ENCODE measurements around the gene COL9A3.

COL9A3 gene

DNA sequence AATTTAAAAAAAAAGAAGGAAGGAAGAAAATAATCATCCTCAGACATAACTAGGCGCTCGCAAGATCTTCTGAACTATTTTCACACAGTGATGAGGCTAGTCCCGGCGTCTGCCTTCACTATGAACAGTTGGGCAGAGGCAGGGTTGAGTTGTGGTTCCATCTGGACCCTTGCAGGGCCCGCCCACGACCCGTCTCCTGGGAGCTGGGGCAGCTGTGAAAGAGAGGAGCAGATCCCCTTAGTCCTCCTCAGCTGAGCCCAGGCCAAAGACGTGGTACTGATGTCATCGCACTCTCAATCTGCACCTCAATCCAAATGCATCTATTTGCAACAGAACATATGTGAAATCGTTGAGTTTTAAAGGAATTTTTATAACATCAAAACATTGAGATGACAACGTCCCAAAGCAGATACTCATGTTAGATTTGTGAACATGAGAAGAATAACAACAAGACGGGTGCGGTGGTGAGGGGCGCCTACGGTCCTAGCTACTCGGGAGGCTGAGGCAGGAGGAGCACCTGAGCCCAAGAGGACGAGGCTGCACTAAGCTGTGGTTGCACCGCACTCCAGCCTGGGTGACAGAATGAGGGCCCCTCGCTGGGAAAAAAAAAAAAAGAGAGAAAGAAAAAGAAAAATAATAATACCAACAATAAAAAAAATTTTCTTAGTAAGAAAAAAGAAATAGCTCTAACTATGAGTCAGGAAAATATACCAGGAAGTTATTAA, 29.5 kb downstream of the COL9A3 start:
- peak in 8 of 10 donors; percentile 50 to 95 (median 72) for DNase-seq
- intact Hi-C loops (cut with DNase I), result loop anchor here (5.0 kb wide), 1 partner anchor 39 kb away; no protein-coding TSS in a partner anchor

DNA sequence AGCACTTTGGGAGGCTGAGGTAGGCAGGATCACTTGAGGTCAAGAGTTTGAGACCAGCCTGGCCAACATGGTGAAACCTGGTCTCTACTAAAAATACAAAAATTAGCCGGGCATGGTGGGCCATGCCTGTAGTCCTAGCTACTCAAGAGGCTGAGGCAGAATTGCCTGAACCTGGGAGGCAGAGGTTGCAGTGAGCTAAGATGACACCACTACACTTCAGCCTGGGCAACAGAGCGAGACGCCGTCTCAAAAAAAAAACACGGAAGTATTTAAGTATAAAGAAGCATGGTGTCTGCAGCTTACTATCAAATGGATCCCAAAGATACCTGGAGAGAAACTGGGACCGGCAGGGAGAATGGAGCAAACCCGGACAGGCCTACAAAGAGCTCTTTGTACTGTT, 32.1 kb downstream of the COL9A3 start:
- intact Hi-C loops (cut with DNase I), result loop anchor here (5.0 kb wide), 1 partner anchor 42 kb away; no protein-coding TSS in a partner anchor
- peak in 2 of 10 donors; percentile 4 to 38 for DNase-seq

DNA sequence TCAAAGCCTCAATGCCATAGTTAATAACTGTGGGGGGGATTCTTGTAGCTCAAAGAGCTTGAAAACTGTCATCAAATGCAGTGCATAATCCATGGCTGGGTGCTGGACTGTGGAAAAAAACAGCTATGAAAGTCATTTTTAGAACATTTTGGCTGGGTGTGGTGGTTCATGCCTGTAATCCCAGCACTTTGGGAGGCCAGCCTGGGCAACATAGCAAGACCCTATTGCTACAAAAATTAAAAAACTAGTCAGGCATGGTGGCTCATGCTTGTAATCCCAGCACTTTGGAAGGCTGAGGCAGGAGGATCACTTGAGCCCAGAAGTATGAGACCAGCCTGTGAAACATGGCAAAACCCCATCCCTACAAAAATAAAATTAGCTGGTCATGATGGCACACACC, 32.6 kb downstream of the COL9A3 start:
- intact Hi-C loops (cut with DNase I), result loop anchor here (5.0 kb wide), 1 partner anchor 42 kb away; no protein-coding TSS in a partner anchor
- peak in 1 of 10 donors; percentile 2 for DNase-seq

DNA sequence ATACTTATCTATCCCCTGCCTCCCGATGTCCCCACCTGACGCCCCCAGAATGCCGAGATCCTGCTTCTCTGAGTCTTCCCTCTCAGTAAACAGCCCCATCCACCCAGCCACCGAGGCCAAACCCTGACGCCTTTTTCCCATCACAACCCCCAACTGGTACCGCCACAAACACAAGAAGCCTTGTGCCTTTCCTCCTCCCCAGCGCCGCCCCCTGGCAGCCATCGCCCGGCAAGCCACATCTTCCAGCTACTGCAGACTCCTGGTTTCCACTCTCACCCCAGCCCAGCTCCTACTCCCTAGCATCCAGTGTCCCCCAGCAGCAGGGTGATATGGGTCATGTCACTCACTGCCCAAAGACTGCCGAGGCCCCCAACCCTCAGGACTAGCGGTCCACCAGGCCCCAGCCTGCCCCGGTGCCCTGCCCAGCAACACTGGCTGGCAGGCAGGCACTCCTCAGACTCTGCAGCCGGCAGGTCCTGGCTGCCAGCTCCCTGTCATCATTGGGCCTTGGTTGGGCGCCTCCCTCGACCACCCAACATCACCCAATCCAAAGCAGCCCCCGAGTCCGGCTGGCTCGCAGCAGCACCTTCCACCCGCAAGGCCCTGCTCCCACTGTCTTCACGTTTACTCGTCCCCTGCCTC, 33.6 kb downstream of the COL9A3 start:
- intact Hi-C loops (cut with DNase I), result loop anchor here (5.0 kb wide), 1 partner anchor 33 kb away; the partner anchor contains the start of gene COL9A3
- DNase-seq, result peak; percentile 69 to 98 (median 85)

DNA sequence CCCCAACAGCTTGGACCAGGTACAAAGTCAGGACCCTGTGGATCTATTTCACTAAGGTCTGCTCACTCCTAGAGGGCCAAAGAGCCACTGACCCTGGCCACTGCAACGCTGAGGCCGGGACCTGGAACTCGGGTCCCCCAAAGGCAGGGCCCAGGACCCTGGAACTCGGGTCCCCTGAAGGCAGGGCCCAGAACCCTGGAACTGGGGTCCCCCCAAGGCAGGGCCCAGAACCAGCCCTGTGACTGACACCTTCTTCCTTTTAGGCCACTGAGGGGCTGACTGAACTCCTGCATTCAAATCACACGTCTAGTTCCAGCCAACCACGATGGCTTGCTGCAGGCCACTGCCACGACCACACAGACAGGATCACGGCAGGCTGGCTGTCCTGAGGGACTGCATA, 35.3 kb downstream of the COL9A3 start:
- intact Hi-C loops (cut with DNase I), result loop anchor here (5.0 kb wide), 1 partner anchor 35 kb away; the partner anchor contains the start of gene COL9A3
- DNase-seq, result peak in 2 of 10 donors; percentile 53 to 61

DNA sequence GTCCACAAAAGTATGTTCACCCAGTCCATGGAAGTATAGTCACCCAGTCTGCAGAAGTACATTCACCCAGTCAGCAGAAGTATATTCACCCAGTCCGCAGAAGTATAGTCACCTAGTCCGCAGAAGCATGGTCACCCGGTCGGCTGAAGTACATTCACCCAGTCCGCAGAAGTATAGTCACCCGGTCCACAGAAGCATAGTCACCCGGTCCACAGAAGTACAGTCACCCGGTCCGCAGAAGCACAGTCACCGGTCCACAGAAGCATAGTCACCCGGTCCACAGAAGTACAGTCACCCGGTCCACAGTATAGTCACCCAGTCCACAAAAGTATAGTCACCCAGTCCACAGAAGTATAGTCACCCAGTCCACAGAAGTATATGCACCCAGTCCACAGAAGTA, 36.0 kb downstream of the COL9A3 start:
- intact Hi-C loops (cut with DNase I), result loop anchor here (5.0 kb wide), 1 partner anchor 36 kb away; the partner anchor contains the start of gene COL9A3
- peak in 1 of 10 donors; percentile 13 for DNase-seq

DNA sequence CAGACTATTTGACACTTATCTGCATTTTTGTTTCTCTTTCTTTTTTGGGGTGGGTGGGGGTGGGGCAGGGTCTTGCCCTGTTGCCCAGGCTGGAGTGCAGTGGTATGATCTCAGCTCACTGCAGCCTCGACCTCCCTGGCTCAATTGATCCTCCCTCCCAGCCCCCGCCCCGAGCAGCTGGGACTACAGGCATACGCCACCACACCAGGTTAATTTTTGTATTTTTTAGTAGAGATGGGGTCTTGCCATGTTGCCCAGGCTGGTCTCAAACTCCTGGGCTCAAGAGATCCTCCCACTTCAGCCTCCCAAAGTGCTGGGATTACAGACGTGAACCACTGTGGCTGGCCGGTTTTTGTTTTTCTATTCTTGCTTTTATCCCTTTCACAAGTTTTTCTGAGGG, 36.5 kb downstream of the COL9A3 start:
- intact Hi-C loops (cut with DNase I), result loop anchor here (5.0 kb wide), 1 partner anchor 36 kb away; the partner anchor contains the start of gene COL9A3
- DNase-seq, result peak in 2 of 10 donors; percentile 14 to 18

DNA sequence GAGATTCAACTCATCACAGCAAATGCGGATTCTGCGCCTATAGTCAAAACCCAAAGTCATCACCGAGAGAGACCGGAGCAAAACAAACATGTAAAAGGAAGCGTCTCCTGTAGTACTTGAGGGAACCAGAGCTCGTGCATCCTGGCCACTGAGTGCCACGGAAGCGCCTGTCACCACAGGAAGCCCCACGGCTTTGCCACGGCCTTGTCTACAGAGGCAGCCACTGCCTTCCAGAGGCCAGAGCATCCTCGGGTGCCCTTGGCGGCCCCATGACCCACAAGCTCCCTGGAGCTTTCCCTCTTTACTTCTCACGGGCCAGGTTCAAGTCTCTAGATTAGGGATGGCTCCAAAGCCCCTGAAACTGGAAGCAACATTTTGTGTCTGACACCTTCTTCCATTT, 37.3 kb downstream of the COL9A3 start:
- DNase-seq, result peak in 2 of 10 donors; percentile 47 to 55
- intact Hi-C loops (cut with DNase I), result loop anchor here (5.0 kb wide), 1 partner anchor 37 kb away; the partner anchor contains the start of gene COL9A3

DNA sequence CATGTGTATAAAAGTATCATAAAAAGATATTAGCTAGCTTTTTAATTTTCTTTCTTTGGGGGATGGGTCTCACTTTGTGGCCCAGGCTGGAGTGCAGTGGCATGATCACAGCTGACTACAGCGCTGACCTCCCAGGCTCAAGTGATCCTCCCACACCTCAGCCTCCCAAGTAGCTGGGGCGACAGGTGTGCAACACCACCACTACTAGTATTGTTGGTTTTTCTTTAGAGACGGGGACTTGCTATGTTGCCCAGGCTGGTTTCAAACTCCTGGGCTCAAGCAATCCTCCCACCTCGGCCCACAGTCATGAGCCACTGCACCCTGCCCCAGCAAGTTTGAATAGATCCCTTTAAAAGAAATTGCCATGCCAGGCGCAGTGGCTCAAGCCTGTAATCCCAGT, 38.3 kb downstream of the COL9A3 start:
- intact Hi-C loops (cut with DNase I), result no loop called here
- DNase-seq, result peak in 2 of 10 donors; percentile 19 to 44

DNA sequence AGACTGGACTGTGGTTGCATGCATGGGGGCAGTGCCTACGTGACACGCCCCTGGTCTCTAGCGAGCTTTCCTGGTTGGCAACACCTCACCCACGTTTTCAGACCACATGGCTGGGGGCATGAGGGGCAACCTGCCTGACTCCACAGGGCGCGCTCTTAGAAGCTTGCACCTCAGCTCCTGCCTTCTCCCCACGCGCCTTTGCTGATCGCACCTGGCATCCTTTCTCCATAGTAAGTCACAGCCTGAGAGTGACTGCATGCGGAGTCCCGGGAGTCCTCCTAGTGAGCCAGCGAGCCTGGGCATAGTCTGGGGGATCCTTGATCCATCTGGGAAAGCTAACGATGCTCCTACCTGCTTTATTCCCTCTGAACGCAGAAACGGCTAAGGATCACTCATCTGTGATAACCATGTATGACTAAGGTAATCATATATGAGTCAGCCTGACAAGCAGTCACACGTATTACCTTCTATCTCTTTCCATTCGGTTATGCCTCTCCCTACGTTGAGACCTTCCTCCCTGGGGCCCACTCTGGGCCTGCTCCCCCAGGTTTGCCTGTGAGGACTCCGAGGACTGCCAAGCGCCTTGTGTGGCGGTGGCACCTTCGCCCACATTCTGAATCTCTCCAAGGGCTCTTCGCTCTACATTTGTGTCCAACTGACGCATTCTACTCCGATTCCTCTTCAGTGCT, 40.2 kb downstream of the COL9A3 start:
- intact Hi-C loops (cut with DNase I), result no loop called here
- DNase-seq, result peak in 3 of 10 donors; percentile 59 to 92 (median 86)

DNA sequence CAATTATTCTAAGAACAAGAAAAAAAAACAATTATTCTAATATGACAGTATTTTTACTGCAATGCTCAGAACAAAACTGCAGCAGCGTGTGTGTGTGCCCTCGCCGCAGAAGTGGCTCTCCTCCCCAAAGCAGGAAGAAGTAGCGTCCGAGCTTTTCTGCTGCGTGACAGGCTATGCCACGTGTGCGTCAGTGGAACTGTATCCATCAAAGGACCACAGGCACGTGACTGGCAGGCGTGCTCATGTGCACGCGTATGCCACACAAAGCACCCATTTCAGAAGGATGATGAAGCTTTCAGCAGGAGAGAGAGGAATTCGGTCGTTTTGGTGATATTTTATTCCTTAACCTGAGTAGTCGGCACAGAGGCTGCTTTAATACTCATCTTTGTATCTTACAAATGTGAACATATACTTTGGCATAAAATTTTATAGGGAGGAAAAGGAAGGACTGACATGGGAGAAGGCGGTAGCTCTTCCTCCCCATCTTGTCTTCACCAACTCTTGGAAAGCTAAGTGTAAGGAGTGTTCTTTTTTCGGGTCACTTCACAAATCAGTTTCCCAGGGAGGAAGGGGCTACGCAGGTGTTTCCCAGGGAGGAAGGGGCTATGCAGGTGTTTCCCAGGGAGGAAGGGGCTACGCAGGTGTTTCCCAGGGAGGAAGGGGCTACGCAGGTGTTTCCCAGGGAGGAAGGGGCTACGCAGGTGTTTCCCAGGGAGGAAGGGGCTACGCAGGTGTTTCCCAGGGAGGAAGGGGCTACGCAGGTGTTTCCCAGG, 41.4 kb downstream of the COL9A3 start:
- DNase-seq, result peak in 9 of 10 donors; percentile 57 to 96 (median 73)
- intact Hi-C loops (cut with DNase I), result no loop called here

DNA sequence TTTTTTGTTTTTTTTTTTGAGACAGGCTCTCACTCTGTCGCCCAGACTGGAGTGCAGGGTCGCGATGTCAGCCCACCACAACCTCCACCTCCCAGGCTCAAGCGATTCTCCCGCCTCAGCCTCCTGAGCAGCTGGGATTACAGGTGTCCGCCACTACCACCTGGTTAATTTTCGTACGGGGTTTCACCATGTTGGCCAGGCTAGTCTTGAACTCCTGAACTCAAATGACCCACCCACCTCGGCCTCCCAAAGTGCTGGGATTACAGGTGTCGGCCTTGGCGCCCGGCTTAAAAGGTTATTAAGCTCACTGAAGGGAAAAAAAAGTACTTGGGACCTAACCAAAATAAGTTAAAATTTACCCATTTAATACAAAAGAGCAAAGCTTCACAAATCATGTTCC, 42.9 kb downstream of the COL9A3 start:
- intact Hi-C loops (cut with DNase I), result no loop called here
- peak in 2 of 10 donors; percentile 50 to 53 for DNase-seq

DNA sequence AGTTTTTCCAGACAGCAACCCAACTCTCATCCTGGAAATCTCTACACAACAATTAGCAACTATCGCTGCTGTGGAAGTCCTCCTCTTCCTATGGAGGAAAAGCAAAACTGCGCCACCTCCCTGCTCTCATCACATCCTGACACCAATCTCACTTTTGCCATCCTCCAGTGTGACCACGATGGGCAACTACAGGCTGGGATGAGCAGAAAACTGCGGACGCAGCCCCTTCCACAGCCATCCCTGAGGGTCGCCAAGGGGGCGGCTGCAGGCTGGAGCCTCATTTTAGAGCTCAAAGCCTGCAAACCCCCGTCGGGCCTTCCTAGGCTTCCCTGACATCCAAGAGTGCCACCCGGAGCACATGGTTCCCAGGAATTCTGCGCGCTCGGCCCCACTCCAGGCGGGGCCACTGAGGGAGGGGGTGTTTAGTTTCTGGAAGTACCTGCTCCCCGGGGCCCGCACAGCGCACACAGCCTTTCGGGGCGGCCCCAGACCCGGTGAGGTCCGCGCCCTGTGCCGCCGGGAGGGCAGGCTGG, 43.6 kb downstream of the COL9A3 start:
- peak in 5 of 10 donors; percentile 48 to 91 (median 73) for DNase-seq
- intact Hi-C loops (cut with DNase I), result no loop called here

DNA sequence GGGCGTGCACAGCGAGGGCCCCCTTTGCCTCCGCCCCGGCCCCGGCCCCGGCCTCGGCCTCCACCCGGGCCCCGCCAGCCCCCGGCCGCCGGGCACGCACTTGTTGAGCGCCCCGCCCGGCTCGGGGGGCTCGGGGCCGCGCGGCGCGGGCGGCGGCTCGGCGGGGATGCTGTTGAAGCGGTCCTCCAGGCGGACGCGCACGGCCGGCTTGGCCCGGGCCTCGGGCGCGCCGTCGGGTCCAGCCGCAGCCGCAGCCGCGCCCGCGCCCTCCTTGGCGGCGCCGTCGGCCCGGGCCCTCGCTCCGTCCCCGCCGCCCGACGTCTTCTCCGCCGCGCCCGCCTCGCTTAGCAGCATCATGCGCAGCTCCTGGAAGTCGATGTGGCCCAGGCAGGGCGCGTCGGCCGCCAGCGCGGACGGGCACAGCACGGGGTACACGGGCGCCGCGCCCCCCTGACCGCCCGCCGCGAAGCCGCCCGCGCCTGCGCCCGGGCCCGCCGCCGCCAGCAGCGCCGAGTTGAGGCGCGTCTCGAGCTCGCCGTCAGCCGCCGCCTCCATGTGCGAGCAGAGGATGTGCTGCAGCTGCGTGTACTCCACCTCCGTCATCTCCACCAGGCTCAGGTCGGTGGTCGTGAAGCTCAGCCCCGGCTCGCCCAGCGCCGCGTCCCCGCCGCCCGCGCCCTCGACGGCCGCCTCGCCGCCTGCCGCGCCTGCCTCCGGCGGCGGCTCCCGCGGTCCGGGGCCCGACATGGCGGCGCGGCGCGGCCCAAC, 44.3 kb downstream of the COL9A3 start:
- peak in 3 of 10 donors; percentile 70 to 87 (median 72) for DNase-seq

DNA sequence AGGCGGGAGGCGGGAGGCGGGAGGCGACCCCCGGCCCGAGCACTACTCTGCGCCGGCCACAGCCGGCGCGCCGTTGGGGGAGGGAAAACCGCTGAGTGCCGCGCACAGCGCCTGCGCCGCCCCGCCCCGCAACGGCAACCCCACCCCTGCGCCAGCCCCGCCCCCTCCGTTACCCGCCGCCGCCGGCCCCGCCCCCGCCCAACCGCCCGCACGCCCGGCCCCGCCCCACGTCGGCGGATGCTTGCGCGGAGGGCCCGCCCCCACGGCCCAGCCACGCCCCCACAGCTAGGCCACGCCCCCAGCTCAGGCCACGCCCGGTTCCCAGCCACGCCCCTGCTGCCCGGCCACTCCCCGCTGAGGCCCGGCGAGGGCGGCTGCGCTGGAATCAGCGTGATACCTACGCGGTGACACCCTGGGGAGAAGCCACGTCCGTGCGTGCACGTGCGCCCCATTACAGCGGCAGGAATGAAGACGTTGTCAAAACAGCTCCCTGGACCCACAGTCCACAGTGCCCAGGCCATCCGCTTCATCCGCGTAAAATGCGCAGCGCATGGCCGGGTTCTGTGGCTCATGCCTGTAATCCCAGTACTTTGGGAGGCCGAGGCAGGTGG, 45.0 kb downstream of the COL9A3 start, which contains the start of gene TCFL5:
Gene TCFL5, minus strand, starts transcription at position 97 of the 611 bp plus-strand sequence. CDS start 152 bp downstream, outside the sequence.
- DNase-seq, result peak; percentile 82 to 99 (median 92)
- intact Hi-C loops (cut with DNase I), result no loop called here

More for the DNA sequence above, 44.3 kb downstream of the COL9A3 start:
- intact Hi-C loops (cut with DNase I), result no loop called here

DNA sequence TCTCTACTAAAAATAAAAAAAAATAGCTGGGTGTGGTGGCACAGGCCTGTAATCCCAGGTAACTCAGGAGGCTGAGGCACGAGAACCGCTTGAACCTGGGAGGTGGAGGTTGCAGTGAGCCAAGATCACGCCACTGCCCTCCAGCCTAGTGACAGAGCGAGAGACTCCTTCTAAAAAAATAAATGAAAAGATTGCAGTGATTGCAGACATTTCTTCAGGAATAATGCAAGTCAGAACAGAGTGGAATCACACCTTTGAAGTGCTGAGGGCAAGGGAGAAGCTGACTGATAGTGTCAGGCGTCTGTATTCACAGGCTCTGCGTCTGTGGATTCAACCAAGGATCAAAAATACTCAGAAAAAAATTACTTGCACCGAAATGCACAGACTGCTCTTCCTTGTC, 47.4 kb downstream of the COL9A3 start:
- DNase-seq, result peak in 1 of 10 donors; percentile 5
- intact Hi-C loops (cut with DNase I), result no loop called here

DNA sequence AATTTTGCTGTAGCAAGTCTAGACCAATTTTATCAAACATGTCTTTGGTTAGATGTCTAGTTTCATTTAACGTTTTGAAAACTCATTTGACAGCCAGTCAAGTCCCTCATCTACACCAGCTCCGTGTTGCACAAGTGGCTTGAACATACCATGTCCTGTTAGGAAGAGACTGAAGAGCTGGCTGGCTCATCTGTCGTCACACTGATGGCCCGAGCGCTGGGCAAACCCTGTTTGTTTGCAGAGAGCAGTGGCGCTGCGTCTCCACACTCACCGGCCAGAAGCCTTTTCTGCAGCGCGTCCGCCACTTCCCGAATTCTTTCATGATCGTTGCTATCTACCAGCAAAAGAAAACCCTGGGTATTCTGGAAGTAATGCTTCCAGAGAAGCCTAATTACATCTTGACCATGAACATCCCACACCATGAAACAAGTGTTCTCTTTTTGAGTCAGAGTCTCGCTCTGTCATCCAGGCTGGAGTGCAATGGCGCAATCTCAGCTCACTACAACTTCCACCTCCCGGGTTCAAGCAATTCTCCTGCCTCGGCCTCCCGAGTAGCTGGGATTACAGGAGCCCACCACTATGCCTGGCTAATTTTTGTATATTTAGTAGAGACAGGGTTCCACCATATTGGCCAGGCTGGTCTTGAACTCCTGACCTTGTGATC, 55.5 kb downstream of the COL9A3 start:
- intact Hi-C loops (cut with DNase I), result no loop called here

DNA sequence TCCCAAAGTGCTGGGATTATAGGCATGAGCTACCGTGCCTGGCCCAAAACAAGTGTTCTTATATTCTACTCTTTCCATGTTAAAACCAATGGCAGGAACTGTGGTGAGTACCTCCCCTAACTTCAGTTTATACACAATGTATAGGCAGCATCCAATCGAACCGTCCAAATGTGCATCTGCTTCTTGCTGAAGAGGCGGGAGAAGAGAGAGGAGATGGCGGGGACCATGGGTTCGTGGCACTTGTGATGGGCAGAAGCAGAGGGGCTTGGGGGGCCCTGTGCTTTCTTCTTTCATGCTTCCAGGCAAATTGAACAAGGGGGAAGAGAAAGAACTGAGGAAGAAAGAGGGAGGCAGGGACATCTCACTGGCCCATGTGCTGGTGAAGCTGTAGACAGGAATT, 56.0 kb downstream of the COL9A3 start:
- peak in 1 of 10 donors; percentile 5 for DNase-seq
- intact Hi-C loops (cut with DNase I), result no loop called here

More for the DNA sequence above, 55.5 kb downstream of the COL9A3 start:
- peak in 2 of 10 donors; percentile 58 to 67 for DNase-seq

Data from posterior cingulate gyrus (tissue), 11 donors.